Nephron (organoid): ENCODE measurements around the gene OR8S1.

Source experiments
- H3K27ac Mint-ChIP-seq, 3 experiments: 2 replicates each; pipeline ENCODE4 v1.8.0; 2020; ENCODE audit warnings: mixed read lengths in 3 of 3, mild to moderate bottlenecking in 2 of 3, moderate library complexity in 1 of 3
- H3K27me3 Mint-ChIP-seq: 2 replicates; pipeline ENCODE4 v1.8.0; 2021; ENCODE audit warnings: low read depth, mild to moderate bottlenecking, moderate library complexity, mixed read lengths
- H3K36me3 Mint-ChIP-seq: 2 replicates; pipeline ENCODE4 v1.8.0; 2020; ENCODE audit warnings: low read depth, mixed read lengths
- H3K4me1 Mint-ChIP-seq: 2 replicates; pipeline ENCODE4 v1.8.0; 2020; ENCODE audit warnings: mixed read lengths
- H3K4me3 Mint-ChIP-seq, 3 experiments: 2 replicates each; pipeline ENCODE4 v1.8.0; 2020; ENCODE audit warnings: mild to moderate bottlenecking in 3 of 3, mixed read lengths in 3 of 3, moderate library complexity in 2 of 3
- H3K9me3 Mint-ChIP-seq: 2 replicates; pipeline ENCODE4 v1.8.0; 2020; ENCODE audit warnings: mixed read lengths
- TF ChIP-seq, protein P1 (sequence below), 3 experiments: fragments of 200-600 bp; sonication (generic); IDR thresholded peaks; one replicate each; pipeline ENCODE4 v1.5.0; 2021; ENCODE audit warnings: antibody characterized with exemption in 3 of 3; ENCODE audit not compliant: unreplicated experiment in 3 of 3

Gene OR8S1

DNA sequence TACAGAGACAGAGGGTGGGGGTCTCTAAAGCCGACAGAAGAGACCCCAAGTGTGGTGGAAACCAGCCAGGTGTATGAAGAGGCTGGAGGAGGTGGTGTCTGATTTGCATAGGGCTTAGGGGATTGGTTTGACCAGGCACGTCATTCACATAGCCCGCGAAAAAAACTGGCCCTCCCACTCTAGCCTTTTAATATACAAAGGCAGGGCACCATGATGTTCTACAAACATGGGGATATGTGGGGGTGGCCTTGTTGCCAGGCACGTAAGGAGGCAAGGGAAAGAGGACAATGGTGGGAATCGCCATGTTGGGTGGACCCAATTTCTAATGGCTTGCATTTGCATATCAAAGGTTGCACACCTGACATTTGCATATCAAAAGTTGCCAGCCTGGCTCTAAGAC, 31.2 kb downstream of the OR8S1 start:
- Mint-ChIP-seq H3K36me3 (peaks cover 5% of the 10 kb centered on the region), H3K27ac (no peak overlapping the region), H3K4me3 (no peak overlapping the region), H3K27me3 (no peaks in the 10 kb centered on the region), H3K4me1 (no peaks in the 10 kb centered on the region), H3K9me3 (peaks cover 6% of the 10 kb centered on the region)
- TF ChIP-seq, protein P1, sequence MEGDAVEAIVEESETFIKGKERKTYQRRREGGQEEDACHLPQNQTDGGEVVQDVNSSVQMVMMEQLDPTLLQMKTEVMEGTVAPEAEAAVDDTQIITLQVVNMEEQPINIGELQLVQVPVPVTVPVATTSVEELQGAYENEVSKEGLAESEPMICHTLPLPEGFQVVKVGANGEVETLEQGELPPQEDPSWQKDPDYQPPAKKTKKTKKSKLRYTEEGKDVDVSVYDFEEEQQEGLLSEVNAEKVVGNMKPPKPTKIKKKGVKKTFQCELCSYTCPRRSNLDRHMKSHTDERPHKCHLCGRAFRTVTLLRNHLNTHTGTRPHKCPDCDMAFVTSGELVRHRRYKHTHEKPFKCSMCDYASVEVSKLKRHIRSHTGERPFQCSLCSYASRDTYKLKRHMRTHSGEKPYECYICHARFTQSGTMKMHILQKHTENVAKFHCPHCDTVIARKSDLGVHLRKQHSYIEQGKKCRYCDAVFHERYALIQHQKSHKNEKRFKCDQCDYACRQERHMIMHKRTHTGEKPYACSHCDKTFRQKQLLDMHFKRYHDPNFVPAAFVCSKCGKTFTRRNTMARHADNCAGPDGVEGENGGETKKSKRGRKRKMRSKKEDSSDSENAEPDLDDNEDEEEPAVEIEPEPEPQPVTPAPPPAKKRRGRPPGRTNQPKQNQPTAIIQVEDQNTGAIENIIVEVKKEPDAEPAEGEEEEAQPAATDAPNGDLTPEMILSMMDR (IDR thresholded peaks at IDR 0.05; ENCODE audit: unreplicated experiment in 3 of 3) = no peak

DNA sequence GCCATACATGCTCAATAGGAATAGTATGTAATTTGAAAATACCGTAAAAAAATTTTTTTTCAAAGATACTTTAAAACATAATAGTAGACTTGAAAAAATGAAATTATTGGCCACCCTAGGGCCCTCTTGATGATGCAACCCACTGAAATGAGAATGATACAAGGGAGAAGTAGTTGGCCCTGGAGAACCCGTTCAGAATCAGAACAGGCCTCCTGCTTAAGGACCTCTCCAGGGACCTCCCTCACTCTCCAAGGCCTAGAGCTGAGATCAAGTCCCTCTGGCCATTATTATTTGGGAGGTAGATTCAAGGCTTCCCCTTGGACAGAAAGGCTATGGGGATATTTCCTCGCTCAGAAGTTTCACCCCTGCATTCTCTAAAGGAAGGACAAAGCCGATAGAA, 32.5 kb downstream of the OR8S1 start:
- TF ChIP-seq, protein P1 (IDR thresholded peaks at IDR 0.05; ENCODE audit: unreplicated experiment in 3 of 3) = no peak
- no peaks in the 10 kb centered on the region for H3K4me1 Mint-ChIP-seq
- H3K4me3 Mint-ChIP-seq = no peak overlapping the region
- no peaks in the 10 kb centered on the region for H3K9me3 Mint-ChIP-seq
- H3K27me3 Mint-ChIP-seq = no peaks in the 10 kb centered on the region
- peaks cover under 1% of the 10 kb centered on the region for H3K36me3 Mint-ChIP-seq
- H3K27ac Mint-ChIP-seq = no peak overlapping the region

DNA sequence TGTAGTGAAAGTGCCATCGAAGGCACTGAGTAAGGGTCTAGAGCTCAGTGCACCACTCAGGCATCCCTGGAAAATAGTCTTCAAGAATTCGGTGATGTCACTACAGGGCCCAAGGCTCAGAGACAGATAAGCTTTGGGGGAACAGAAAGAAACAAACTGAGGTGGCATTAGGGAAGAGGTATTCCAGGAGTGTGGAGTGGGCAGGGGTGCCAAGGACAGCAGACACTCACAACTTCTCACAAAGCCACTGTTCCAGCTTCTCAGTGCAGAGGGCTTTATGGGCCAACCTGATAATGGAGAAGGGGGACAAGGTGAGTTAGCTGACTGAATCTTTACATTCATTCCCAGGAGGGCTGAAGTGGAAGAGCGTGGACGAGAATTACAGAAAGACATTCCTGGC, 42.3 kb downstream of the OR8S1 start:
- Mint-ChIP-seq H3K9me3 (no peaks in the 10 kb centered on the region), H3K27me3 (peaks cover 26% of the 10 kb centered on the region), H3K4me1 (no peaks in the 10 kb centered on the region), H3K36me3 (no peaks in the 10 kb centered on the region), H3K27ac (no peak overlapping the region), H3K4me3 (no peak overlapping the region)
- TF ChIP-seq, protein P1 (IDR thresholded peaks at IDR 0.05; ENCODE audit: unreplicated experiment in 3 of 3) = no peak

DNA sequence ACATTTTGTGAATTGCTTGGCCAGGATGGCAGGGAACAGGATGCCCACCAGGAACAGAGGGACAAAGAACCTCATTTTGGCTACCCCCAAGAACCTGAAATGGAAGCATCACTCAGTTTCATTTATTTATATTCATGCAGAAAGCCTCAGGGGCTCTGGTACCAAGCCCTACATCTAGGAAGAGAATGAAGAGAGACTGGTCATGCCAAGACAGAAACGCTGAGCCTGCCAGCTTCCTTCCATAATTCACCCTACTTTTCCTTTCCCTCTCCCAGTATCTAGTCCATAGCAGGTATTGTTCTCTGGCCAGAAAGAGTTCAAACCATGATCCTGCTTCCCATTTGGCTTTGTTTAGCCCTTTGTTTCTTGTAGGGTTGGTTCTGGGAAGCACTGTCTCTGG, 44.5 kb downstream of the OR8S1 start, which contains the start of gene LALBA:
TSS of gene LALBA (minus strand) at position 101 of the 400 bp plus-strand sequence. CDS start at position 75, 26 bp downstream.
- no peaks in the 10 kb centered on the region for H3K4me1 Mint-ChIP-seq
- no peak within 1 kb of the TSS for H3K4me3 Mint-ChIP-seq
- no peaks in the 10 kb centered on the region for H3K36me3 Mint-ChIP-seq
- no peak within 1 kb of the TSS for H3K27ac Mint-ChIP-seq
- peaks cover 22% of the 10 kb centered on the region for H3K27me3 Mint-ChIP-seq
- TF ChIP-seq, protein P1 (IDR thresholded peaks at IDR 0.05; ENCODE audit: unreplicated experiment in 3 of 3) = no peak
- H3K9me3 Mint-ChIP-seq = no peaks in the 10 kb centered on the region

DNA sequence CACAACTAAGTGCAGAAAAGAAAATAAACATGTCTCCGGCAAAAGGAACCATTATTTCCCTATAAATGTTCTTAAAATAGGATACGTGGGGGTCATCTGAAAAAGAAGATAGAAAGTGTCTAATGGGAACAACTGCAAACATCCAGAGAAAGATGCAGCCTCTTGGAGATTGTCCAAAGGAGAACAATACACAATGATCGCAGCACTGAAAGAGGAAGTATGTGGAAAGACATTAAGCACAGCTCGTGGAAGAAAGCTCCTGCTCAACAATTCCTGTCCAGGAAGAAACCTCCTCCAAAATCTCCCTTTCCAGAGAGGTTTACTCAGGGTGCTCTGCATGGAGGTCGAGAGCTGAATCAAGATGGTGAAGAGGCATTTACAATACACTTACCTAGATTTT, 46.9 kb downstream of the OR8S1 start:
- H3K27me3 Mint-ChIP-seq = peaks cover 12% of the 10 kb centered on the region

More for the DNA sequence above, 46.9 kb downstream of the OR8S1 start:
- TF ChIP-seq, protein P1 (IDR thresholded peaks at IDR 0.05; ENCODE audit: unreplicated experiment in 3 of 3) = no peak
- Mint-ChIP-seq H3K4me3 (no peak overlapping the region), H3K4me1 (no peaks in the 10 kb centered on the region), H3K27ac (no peak overlapping the region), H3K9me3 (no peaks in the 10 kb centered on the region), H3K36me3 (no peaks in the 10 kb centered on the region)
